Spleen (tissue), 7 donors: ENCODE data around the gene ANXA5.

Experiments
- CTCF ChIP-seq, 11 experiments: fragments of 200-600 bp in 7 of 11; fragments of 450-650 bp in 4 of 11; sonication (generic) in 4 of 11; IDR thresholded peaks in 8 of 11; conservative IDR thresholded peaks in 3 of 11; 1 replicate in 7 of 11; 2 replicates in 4 of 11; pipeline versions ENCODE4 v1.4.0 to v1.8.0; 2016 to 2021; ENCODE audit warnings: antibody characterized with exemption in 11 of 11, inconsistent platforms in 4 of 11, mild to moderate bottlenecking in 1 of 11
- POLR2A ChIP-seq, 3 donors: fragments of 450-650 bp; IDR thresholded peaks; one replicate each; pipeline ENCODE4 v1.5.1; 2017; ENCODE audit warnings: antibody characterized with exemption in 3 of 3, mild to moderate bottlenecking in 1 of 3
- donor health status: DM: no; HTN: no; CAD: no; lungs with moderate emphysema.
- donor health status: DM: no; HTN: no; CAD: no.
- donor health status: DM: no; HTN: no; CAD: no.

- TF ChIP-seq CTCF (IDR thresholded peaks at IDR 0.05 in 8 of 11, conservative IDR thresholded peaks at IDR 0.05 in 3 of 11) (no peak), POLR2A (IDR thresholded peaks at IDR 0.05) (no peak)
Observed at GRCh38 chr4:121651597-121651996, 45.2 kb downstream of the ANXA5 start.
